Neural progenitor cell (in vitro differentiated cells): ENCODE results near the gene SCGB3A1. TPM values are rescaled to one million over a fixed set of nuclear protein-coding genes. Genes with fewer than 3 reads are reported as not detected.

Source experiments
- DNase-seq: peaks from one replicate; pipeline ENCODE4 v3.0.0-alpha.2; 2016; ENCODE audit warnings: low spot score
- H2AFZ ChIP-seq: fragments of 200-600 bp; sonication (generic); replicated peaks from 2 replicates; pipeline ENCODE4 v1.6.1; 2016; ENCODE audit warnings: antibody characterized with exemption
- H3F3A ChIP-seq: fragments of 200-600 bp; sonication (generic); 2 replicates; pipeline ENCODE4 v1.6.1; 2016; ENCODE audit warnings: antibody characterized with exemption, low read depth
- H3K27ac ChIP-seq: fragments of 200-600 bp; sonication (generic); 2 replicates; pipeline ENCODE4 v1.5.1; 2016; ENCODE audit warnings: mild to moderate bottlenecking
- H3K27me3 ChIP-seq: fragments of 200-600 bp; sonication (generic); 2 replicates; pipeline ENCODE4 v1.6.1; 2016; ENCODE audit warnings: mild to moderate bottlenecking, moderate library complexity
- H3K36me3 ChIP-seq: fragments of 200-600 bp; sonication (generic); 2 replicates; pipeline ENCODE4 v1.5.1; 2016
- H3K4me1 ChIP-seq: fragments of 200-600 bp; sonication (generic); 2 replicates; pipeline ENCODE4 v1.6.1; 2016; ENCODE audit warnings: mixed run types
- H3K4me2 ChIP-seq: fragments of 200-600 bp; sonication (generic); 2 replicates; pipeline ENCODE4 v1.6.1; 2016
- H3K4me3 ChIP-seq: fragments of 200-600 bp; sonication (generic); 2 replicates; pipeline ENCODE4 v1.5.1; 2016
- H3K79me2 ChIP-seq: fragments of 200-600 bp; sonication (generic); 2 replicates; pipeline ENCODE4 v1.6.1; 2016; ENCODE audit warnings: low read depth
- H3K9ac ChIP-seq: fragments of 200-600 bp; sonication (generic); 2 replicates; pipeline ENCODE4 v1.6.1; 2016
- H3K9me3 ChIP-seq: fragments of 200-600 bp; sonication (generic); 2 replicates; pipeline ENCODE4 v1.5.1; 2016; ENCODE audit warnings: low read depth
- H4K20me1 ChIP-seq: fragments of 200-600 bp; sonication (generic); 2 replicates; pipeline ENCODE4 v1.6.1; 2016; ENCODE audit warnings: low read depth
- H3K27ac Mint-ChIP-seq: 3 replicates; pipeline ENCODE4 v1.8.0; 2021; ENCODE audit warnings: mixed read lengths
- H3K27me3 Mint-ChIP-seq: 2 replicates; pipeline ENCODE4 v1.8.0; 2022; ENCODE audit warnings: low read depth, mild to moderate bottlenecking, inconsistent platforms, moderate library complexity, mixed read lengths; ENCODE audit not compliant: insufficient read depth
- H3K36me3 Mint-ChIP-seq: 3 replicates; pipeline ENCODE4 v1.8.0; 2021; ENCODE audit warnings: mixed read lengths
- H3K4me1 Mint-ChIP-seq: 3 replicates; pipeline ENCODE4 v1.8.0; 2021; ENCODE audit warnings: mixed read lengths
- H3K4me3 Mint-ChIP-seq: 3 replicates; pipeline ENCODE4 v1.8.0; 2021; ENCODE audit warnings: mild to moderate bottlenecking, moderate library complexity, mixed read lengths
- H3K9me3 Mint-ChIP-seq: 3 replicates; pipeline ENCODE4 v1.8.0; 2020; ENCODE audit warnings: mixed read lengths
- CTCF ChIP-seq: fragments of 200-600 bp; sonication (generic); IDR thresholded peaks from 2 replicates; pipeline ENCODE4 v1.5.1; 2017; ENCODE audit warnings: antibody characterized with exemption, mild to moderate bottlenecking
- EZH2 ChIP-seq: fragments of 200-600 bp; sonication (generic); IDR thresholded peaks from 2 replicates; pipeline ENCODE4 v1.6.1; 2017; ENCODE audit warnings: antibody characterized with exemption, mild to moderate bottlenecking, moderate library complexity
- EZH2phosphoT487 ChIP-seq: fragments of 200-600 bp; sonication (generic); IDR thresholded peaks from 2 replicates; pipeline ENCODE4 v1.6.1; 2017; ENCODE audit warnings: antibody characterized with exemption
- total RNA-seq: library from RNA; depleted of rRNA; stranded (reverse); fragments of >200 nt; gene quantifications from 2 replicates; pipeline ENCODE4 v1.2.3, GENCODE V29; 2015; ENCODE audit warnings: low replicate concordance

SCGB3A1 gene
- total RNA-seq, 1 donor from 2014 or later = not detected

- no peak overlapping the region for H3K27ac Mint-ChIP-seq
- H3K36me3 Mint-ChIP-seq = peaks cover 2% of the 10 kb centered on the region
- no peaks in the 10 kb centered on the region for H3K36me3 ChIP-seq
- TF ChIP-seq EZH2phosphoT487 (no peak), CTCF (no peak), EZH2 (no peak)
- peaks cover 37% of the 10 kb centered on the region for H3K27me3 Mint-ChIP-seq
- no peak for DNase-seq
- H3K27me3 ChIP-seq = peaks cover 53% of the 10 kb centered on the region
- no peaks in the 10 kb centered on the region for H4K20me1 ChIP-seq
- H3K4me3 Mint-ChIP-seq = peak overlapping the region; percentile 35
- no peak overlapping the region for H2AFZ ChIP-seq
- no peak overlapping the region for H3K27ac ChIP-seq
- peaks cover 12% of the 10 kb centered on the region for H3K4me1 ChIP-seq
- no peak overlapping the region for H3K4me2 ChIP-seq
- H3K4me3 ChIP-seq = no peak overlapping the region
- H3K4me1 Mint-ChIP-seq = peaks cover 11% of the 10 kb centered on the region
- no peaks in the 10 kb centered on the region for H3K79me2 ChIP-seq
- no peaks in the 10 kb centered on the region for H3K9me3 ChIP-seq
- no peak overlapping the region for H3K9ac ChIP-seq
- H3F3A ChIP-seq = peaks cover 3% of the 10 kb centered on the region
- no peaks in the 10 kb centered on the region for H3K9me3 Mint-ChIP-seq
Observed at GRCh38 chr5:180593446-180594206, 2.3 kb upstream of the SCGB3A1 start.

- H2AFZ ChIP-seq = no peak overlapping the region
- H3K27me3 Mint-ChIP-seq = peaks cover 45% of the 10 kb centered on the region
Observed at GRCh38 chr5:180592176-180592575, 877 bp upstream of the SCGB3A1 start.

GRCh38 chr5:180590543-180591310, 572 bp downstream of the SCGB3A1 start:
- H3K4me3 Mint-ChIP-seq = no peak overlapping the region

More at GRCh38 chr5:180592176-180592575, 877 bp upstream of the SCGB3A1 start:
- Histone ChIP-seq H3K4me1 (peaks cover 12% of the 10 kb centered on the region), H3K4me2 (no peak overlapping the region), H3F3A (peaks cover 3% of the 10 kb centered on the region), H3K36me3 (no peaks in the 10 kb centered on the region), H3K27me3 (peaks cover 68% of the 10 kb centered on the region), H4K20me1 (no peaks in the 10 kb centered on the region), H3K4me3 (no peak overlapping the region), H3K9me3 (no peaks in the 10 kb centered on the region), H3K79me2 (no peaks in the 10 kb centered on the region), H3K27ac (no peak overlapping the region), H3K9ac (no peak overlapping the region)
- Mint-ChIP-seq H3K4me1 (peaks cover 11% of the 10 kb centered on the region), H3K36me3 (peaks cover 2% of the 10 kb centered on the region), H3K9me3 (no peaks in the 10 kb centered on the region), H3K4me3 (peak overlapping the region; percentile 55), H3K27ac (no peak overlapping the region)
- TF ChIP-seq EZH2 (no peak), CTCF (no peak), EZH2phosphoT487 (no peak)
- DNase-seq = no peak

More at GRCh38 chr5:180590543-180591310, 572 bp downstream of the SCGB3A1 start:
- peak; percentile 61 for DNase-seq
- Histone ChIP-seq H3K9me3 (no peaks in the 10 kb centered on the region), H3K27me3 (peaks cover 82% of the 10 kb centered on the region), H3K4me2 (peak overlapping the region; percentile 93), H2AFZ (peak overlapping the region; percentile 90), H4K20me1 (no peaks in the 10 kb centered on the region), H3K4me3 (peak overlapping the region; percentile 56), H3K9ac (no peak overlapping the region), H3F3A (peaks cover 3% of the 10 kb centered on the region), H3K4me1 (peaks cover 12% of the 10 kb centered on the region), H3K79me2 (no peaks in the 10 kb centered on the region), H3K27ac (no peak overlapping the region), H3K36me3 (no peaks in the 10 kb centered on the region)
- H3K27me3 Mint-ChIP-seq = peaks cover 47% of the 10 kb centered on the region
- TF ChIP-seq EZH2 (peak; percentile 92), CTCF (peak; percentile 25), EZH2phosphoT487 (peak; percentile 75)
- peaks cover 11% of the 10 kb centered on the region for H3K4me1 Mint-ChIP-seq
- H3K27ac Mint-ChIP-seq = no peak overlapping the region
- H3K9me3 Mint-ChIP-seq = peaks cover 6% of the 10 kb centered on the region
- H3K36me3 Mint-ChIP-seq = peaks cover 2% of the 10 kb centered on the region
